H1 (cell line): Measurements from ENCODE around the gene ELMO1.

Experiments
- CREB1 ChIP-seq: IDR thresholded peaks from 2 replicates; pipeline ENCODE4 v1.6.1; 2012; ENCODE audit warnings: inconsistent platforms
- CTCF ChIP-seq, 3 experiments: IDR thresholded peaks; 1 replicate in 2 of 3; 2 replicates in 1 of 3; pipeline versions ENCODE4 v1.5.1 to v1.6.1; 2011; ENCODE audit warnings: low read length in 3 of 3, mild to moderate bottlenecking in 3 of 3, inconsistent platforms in 2 of 3, low read depth in 1 of 3, moderate library complexity in 1 of 3; ENCODE audit not compliant: insufficient read depth in 1 of 3; ENCODE audit errors: control extremely low read depth in 1 of 3
- EZH2 ChIP-seq: fragments of 200-600 bp; sonication (generic); IDR thresholded peaks from 2 replicates; pipeline ENCODE4 v1.7.1; 2012; ENCODE audit warnings: low read depth, mild to moderate bottlenecking, moderate library complexity, low read length, inconsistent platforms; ENCODE audit not compliant: severe bottlenecking
- FOSL1 ChIP-seq: IDR thresholded peaks from 2 replicates; pipeline ENCODE4 v1.6.1; 2011; ENCODE audit warnings: mild to moderate bottlenecking, low read depth, low read length, moderate library complexity; ENCODE audit not compliant: insufficient read depth
- HDAC6 ChIP-seq: IDR thresholded peaks from one replicate; pipeline ENCODE4 v1.7.1; 2012; ENCODE audit warnings: low read depth, mild to moderate bottlenecking, inconsistent platforms, low read length, moderate library complexity
- KDM4A ChIP-seq: IDR thresholded peaks from one replicate; pipeline ENCODE4 v1.7.1; 2012; ENCODE audit warnings: low read depth, mild to moderate bottlenecking, moderate library complexity, low read length, inconsistent platforms; ENCODE audit not compliant: severe bottlenecking
- MAX ChIP-seq: IDR thresholded peaks from 2 replicates; pipeline ENCODE4 v1.6.1; 2012; ENCODE audit warnings: inconsistent platforms
- POU5F1 ChIP-seq: IDR thresholded peaks from 2 replicates; pipeline ENCODE4 v1.6.1; 2011; ENCODE audit warnings: low read depth, mild to moderate bottlenecking, low read length, moderate library complexity
- SRF ChIP-seq: IDR thresholded peaks from 2 replicates; pipeline ENCODE4 v1.6.1; 2011; ENCODE audit warnings: mild to moderate bottlenecking, low read depth, low read length, moderate library complexity
- TAF7 ChIP-seq: optimal IDR thresholded peaks from 2 replicates; pipeline ENCODE3; 2011; ENCODE audit warnings: low read depth, mild to moderate bottlenecking, inconsistent platforms, low read length, moderate library complexity, borderline replicate concordance

- TF ChIP-seq FOSL1 (no peak), MAX (no peak), CTCF (IDR thresholded peaks at IDR 0.05; ENCODE audit: control extremely low read depth in 1 of 3, insufficient read depth in 1 of 3, low read depth in 1 of 3, low read length in 3 of 3) (no peak), HDAC6 (no peak), TAF7 (no peak), SRF (no peak), EZH2 (no peak), CREB1 (no peak), KDM4A (no peak), POU5F1 (no peak)
These were observed 554.5 kb downstream of the ELMO1 start for GRCh38 chr7:36894190-36894589.
